NCI-H226 (cell line): ENCODE data around the gene CPNE5.

ENCODE experiments used
- DNase-seq: peaks from one replicate; pipeline ENCODE4 v3.0.0-alpha.2; 2015

CPNE5 gene

GRCh38 chr6:36787210-36787609, 52.0 kb downstream of the CPNE5 start:
- DNase-seq, result no peak

GRCh38 chr6:36786055-36786675, 53.1 kb downstream of the CPNE5 start:
- DNase-seq, result no peak

GRCh38 chr6:36784376-36784636, 54.9 kb downstream of the CPNE5 start:
- no peak for DNase-seq

- DNase-seq, result no peak
Observed at GRCh38 chr6:36783603-36784375, 55.5 kb downstream of the CPNE5 start.

- no peak for DNase-seq
Observed at GRCh38 chr6:36781669-36782068, 57.6 kb downstream of the CPNE5 start.

- DNase-seq, result no peak
Observed at GRCh38 chr6:36780442-36781177, 58.6 kb downstream of the CPNE5 start.

GRCh38 chr6:36779227-36779626, 60.0 kb downstream of the CPNE5 start:
- no peak for DNase-seq

- no peak for DNase-seq
Observed at GRCh38 chr6:36777801-36778200, 61.4 kb downstream of the CPNE5 start.

GRCh38 chr6:36776167-36776566, 63.1 kb downstream of the CPNE5 start:
- no peak for DNase-seq

- no peak for DNase-seq
Observed at GRCh38 chr6:36774331-36774730, 64.9 kb downstream of the CPNE5 start.

GRCh38 chr6:36772397-36772796, 66.8 kb downstream of the CPNE5 start:
- DNase-seq, result no peak

- DNase-seq, result no peak
Observed at GRCh38 chr6:36771145-36771544, 68.1 kb downstream of the CPNE5 start.

- DNase-seq, result no peak
Observed at GRCh38 chr6:36769676-36770499, 69.4 kb downstream of the CPNE5 start.

- DNase-seq, result peak; percentile 41
Observed at GRCh38 chr6:36769183-36769675, 70.0 kb downstream of the CPNE5 start.

GRCh38 chr6:36766399-36766945, 72.8 kb downstream of the CPNE5 start:
- no peak for DNase-seq

GRCh38 chr6:36765594-36766398, 73.4 kb downstream of the CPNE5 start:
- DNase-seq, result peak; percentile 69

- DNase-seq, result no peak
Observed at GRCh38 chr6:36765190-36765589, 74.1 kb downstream of the CPNE5 start.

GRCh38 chr6:36762123-36762522, 77.1 kb downstream of the CPNE5 start:
- no peak for DNase-seq

GRCh38 chr6:36760685-36761435, 78.4 kb downstream of the CPNE5 start:
- DNase-seq, result no peak

- DNase-seq, result peak; percentile 39
Observed at GRCh38 chr6:36759148-36759759, 80.0 kb downstream of the CPNE5 start.
